C1 segment of cervical spinal cord (tissue), 14 donors: ENCODE measurements around the gene SFTPB.
"Not testable (repeated sequence)": the region's sequence is repeated elsewhere in the genome, so short reads cannot be mapped to it uniquely, and the experiment has no call there.

ENCODE experiments used
- DNase-seq, 14 donors: peaks; one replicate each; lab custom pipeline; 2025; lab: John Stamatoyannopoulos, UW

Gene SFTPB

GRCh38 chr2:85675866-85676548 is 8.0 kb upstream of the SFTPB start:
- DNase-seq = no peak

- no peak for DNase-seq
These were observed 7.4 kb upstream of the SFTPB start for GRCh38 chr2:85675427-85675826.

GRCh38 chr2:85674417-85674816 is 6.4 kb upstream of the SFTPB start:
- no peak for DNase-seq

GRCh38 chr2:85673716-85674375 is 5.8 kb upstream of the SFTPB start:
- no peak for DNase-seq

- DNase-seq = no peak
These were observed 4.5 kb upstream of the SFTPB start for GRCh38 chr2:85672456-85672855.

- not testable (repeated sequence) for DNase-seq
These were observed 2.4 kb upstream of the SFTPB start for GRCh38 chr2:85670416-85670815.

GRCh38 chr2:85669549-85669948 is 1.6 kb upstream of the SFTPB start:
- no peak for DNase-seq

- no peak for DNase-seq
These were observed 801 bp upstream of the SFTPB start for GRCh38 chr2:85668857-85669142.

GRCh38 chr2:85667561-85668008 is 414 bp downstream of the SFTPB start:
- no peak for DNase-seq

- peak in 4 of 14 donors; percentile 33 to 56 (median 34) for DNase-seq
These were observed 1.3 kb downstream of the SFTPB start for GRCh38 chr2:85666435-85667316.

- no peak for DNase-seq
These were observed 2.0 kb downstream of the SFTPB start for GRCh38 chr2:85666016-85666415.

GRCh38 chr2:85665264-85665937 is 2.6 kb downstream of the SFTPB start:
- DNase-seq = no peak

- no peak for DNase-seq
These were observed 4.1 kb downstream of the SFTPB start for GRCh38 chr2:85663594-85664565.

GRCh38 chr2:85662899-85663593 is 5.0 kb downstream of the SFTPB start:
- no peak for DNase-seq

GRCh38 chr2:85661139-85661858 is 6.7 kb downstream of the SFTPB start:
- DNase-seq = no peak

- DNase-seq = no peak
These were observed 7.3 kb downstream of the SFTPB start for GRCh38 chr2:85660725-85661124.

GRCh38 chr2:85660301-85660700 is 7.7 kb downstream of the SFTPB start:
- not testable (repeated sequence) for DNase-seq

GRCh38 chr2:85659324-85659981 is 8.5 kb downstream of the SFTPB start:
- DNase-seq = no peak

- not testable (repeated sequence) for DNase-seq
These were observed 10.6 kb downstream of the SFTPB start for GRCh38 chr2:85657399-85657798.
